ENCODE measurements around the gene COPS7A.
A peak's percentile ranks its signal among the peaks of the same experiment; 100 is the strongest.
"Not testable (repeated sequence)": the region's sequence is repeated elsewhere in the genome, so short reads cannot be mapped to it uniquely, and the experiment has no call there.

Gene COPS7A

DNA sequence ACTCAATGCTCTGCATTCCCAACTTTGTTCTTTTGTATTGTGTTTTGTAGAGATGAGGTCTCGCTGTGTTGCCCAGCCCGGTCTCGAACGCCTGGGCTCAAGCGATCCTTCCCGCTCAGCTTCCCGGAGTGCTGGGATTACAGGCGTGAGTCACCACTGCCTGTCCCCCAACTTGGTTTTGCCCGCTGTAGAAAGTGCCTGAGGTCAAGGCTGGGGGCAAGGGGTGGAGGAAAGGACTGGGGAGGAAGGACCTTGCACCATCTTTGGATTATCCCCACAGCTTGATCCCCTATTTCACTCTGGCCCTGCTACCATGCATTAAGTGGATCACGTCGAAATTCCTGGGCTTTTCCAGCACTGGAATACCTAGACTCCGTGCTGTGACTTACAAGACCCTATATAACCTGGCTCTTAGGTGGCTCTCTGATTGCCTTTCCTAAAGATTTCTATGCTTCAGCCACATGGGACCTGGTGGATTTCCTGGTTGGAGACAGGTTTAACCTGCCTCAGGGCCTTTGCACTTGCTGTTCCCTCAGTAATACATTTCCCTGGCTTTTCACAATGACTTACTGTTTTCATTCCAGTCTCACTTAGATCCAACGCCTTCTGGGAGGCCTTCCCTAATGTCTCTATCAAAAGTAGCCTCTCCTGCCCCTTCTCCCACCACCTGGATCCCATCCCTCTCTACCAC lies 22.6 kb upstream of the COPS7A start:
- DNase-seq, result peak; percentile 57

DNA sequence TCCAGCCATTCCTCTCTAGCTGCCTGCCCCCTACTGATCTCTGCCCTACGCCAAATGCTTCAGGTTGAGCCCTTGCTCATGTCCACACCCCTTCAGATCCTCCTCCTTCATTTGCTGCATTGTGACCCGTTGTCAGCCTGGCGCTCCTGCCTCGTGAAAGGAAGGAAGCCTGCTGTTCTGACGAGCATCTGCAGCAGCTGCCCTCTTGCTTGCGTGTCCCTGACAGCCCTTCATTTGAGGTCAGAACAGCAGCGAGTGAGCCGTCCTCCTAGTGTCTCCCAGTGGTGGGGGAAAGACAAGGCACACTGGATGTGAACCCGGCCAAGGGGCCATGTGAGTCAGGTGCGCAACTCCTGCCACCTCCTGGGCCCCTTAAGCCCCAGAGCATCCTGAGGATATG lies 20.2 kb upstream of the COPS7A start:
- DNase-seq, result peak; percentile 90

DNA sequence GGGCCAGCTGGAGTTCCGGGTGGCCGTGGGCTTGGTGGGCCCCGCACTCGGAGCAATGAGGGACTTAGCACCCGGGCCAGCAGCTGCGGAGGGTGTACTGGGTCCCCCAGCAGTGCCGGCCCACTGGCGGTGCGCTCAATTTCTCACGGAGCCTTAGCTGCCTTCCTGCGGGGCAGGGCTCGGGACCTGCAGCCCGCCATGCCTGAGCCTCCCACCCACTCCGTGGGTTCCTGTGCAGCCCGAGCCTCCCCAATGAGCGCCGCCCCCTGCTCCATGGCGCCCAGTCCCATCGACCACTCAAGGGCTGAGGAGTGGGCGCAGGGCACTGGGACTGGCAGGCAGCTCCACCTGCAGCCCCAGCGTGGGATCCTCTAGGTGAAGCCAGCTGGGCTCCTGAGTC lies 15.5 kb upstream of the COPS7A start:
- DNase-seq, result not testable (repeated sequence)

GRCh38 chr12:6708960-6709394 lies 14.9 kb upstream of the COPS7A start:
- DNase-seq, result no peak

- DNase-seq, result not testable (repeated sequence)
Measured at GRCh38 chr12:6716031-6716873, 7.6 kb upstream of the COPS7A start.

- DNase-seq, result no peak
Measured at GRCh38 chr12:6716874-6717437, 6.9 kb upstream of the COPS7A start.

DNA sequence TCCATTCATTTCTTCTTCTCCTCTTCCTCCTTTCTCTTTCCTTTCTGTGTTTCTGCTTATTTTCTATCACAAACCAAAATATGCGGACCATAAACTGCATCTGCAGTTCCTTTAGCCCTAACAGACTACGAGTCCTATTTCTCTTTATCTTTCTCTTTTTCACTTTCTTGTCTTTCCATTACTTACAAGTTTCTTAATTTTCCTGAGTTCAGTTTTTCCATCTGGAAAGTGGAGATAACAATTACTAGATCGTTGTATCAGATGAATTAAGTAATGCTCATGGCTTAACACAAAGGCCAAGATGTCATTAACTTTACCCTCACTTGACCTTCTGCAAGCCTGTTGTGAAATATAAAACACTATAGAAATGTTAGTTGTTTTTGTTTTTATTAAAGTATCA lies 983 bp upstream of the COPS7A start:
- DNase-seq, result no peak

DNA sequence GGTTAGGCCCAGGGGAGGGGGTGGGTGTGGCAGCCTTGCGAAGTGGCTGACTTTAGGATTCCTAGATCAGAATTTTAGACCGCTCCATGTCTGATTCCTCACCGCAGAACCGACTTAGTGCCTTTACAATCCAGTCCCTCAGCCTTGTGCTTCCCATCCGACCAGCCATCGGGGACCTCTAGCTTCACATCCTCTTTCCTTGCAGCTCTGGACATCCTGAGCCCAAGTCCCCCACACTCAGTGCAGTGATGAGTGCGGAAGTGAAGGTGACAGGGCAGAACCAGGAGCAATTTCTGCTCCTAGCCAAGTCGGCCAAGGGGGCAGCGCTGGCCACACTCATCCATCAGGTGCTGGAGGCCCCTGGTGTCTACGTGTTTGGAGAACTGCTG lies 557 bp downstream of the COPS7A start:
- peak; percentile 65 for DNase-seq

DNA sequence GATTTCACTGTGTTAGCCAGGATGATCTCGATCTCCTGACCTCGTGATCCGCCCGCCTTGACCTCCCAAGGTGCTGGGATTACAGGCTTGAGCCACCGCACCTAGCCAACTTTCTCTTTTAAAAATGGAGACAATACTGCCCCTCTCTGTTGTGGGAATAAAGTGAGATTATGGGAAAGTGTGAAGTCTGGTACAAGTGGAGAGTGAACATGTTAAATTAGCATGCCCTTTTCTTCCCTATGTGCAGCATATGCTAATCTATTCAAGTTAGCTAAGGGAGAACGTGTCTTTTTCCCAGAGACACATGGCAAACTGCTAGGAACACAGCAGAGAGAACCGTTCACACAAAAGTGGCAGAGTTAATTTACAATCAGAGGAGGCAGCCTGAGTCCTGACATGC lies 1.5 kb downstream of the COPS7A start:
- DNase-seq, result no peak

GRCh38 chr12:6729186-6729585 lies 5.3 kb downstream of the COPS7A start:
- DNase-seq, result no peak

DNA sequence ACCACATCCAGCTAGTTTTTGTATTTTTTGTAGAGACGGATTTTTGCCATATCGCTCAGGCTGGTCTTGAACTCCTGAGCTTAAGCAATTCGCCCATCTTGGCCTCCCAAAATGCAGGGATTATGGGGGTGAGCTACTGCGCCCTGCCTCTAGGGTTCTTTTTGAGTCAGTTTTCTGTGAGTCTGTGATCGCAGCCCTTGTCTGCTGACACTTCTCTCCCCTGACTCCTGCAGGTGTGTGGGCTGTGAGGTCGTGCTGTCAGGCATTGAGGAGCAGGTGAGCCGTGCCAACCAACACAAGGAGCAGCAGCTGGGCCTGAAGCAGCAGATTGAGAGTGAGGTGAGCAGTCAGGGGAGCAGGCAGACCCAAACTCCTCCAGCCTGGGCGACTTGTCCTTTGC lies 6.3 kb downstream of the COPS7A start:
- DNase-seq, result no peak

DNA sequence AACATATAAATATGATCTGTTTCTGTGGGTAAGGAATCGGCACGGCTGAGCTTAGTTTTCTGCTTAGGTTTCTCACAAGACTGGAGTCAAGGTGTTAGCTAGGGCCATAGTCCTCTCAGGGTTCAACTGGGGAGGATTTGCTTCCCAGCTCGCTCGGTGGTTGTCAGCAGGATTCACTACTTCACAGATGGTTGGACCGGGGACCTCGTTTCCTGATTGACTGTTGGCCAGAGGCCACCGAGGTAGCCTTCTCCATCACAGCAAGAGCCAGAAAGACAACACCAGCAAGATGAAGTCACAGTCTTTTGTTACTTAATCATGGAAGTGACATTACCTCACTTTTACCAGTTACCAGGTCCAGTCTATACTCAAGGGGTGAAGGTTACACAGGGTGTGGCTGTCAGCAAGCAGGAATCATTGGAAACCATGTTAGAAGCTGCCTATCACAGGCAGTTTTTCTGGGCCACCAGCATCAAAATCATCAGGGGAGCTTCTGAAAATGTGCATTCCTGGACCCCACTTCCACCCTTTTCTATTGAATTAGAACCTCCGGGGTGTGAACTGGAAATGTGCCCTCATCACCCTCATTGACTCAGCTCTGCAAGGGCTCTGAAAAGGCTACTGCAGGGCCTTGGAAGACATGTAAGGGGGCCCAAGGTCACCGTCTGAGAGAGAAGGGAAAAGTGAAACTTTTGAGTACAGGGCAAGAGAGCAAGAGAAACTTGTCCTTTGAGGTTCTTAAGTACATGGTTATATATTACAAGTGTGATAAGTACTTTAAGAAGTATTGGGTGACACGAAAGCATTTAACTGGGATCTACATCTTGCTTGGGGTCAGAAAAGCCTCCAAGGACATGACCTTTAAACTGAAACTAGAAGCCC lies 10.9 kb downstream of the COPS7A start:
- DNase-seq, result no peak

GRCh38 chr12:6735448-6736191 lies 11.8 kb downstream of the COPS7A start:
- peak; percentile 83 for DNase-seq

DNA sequence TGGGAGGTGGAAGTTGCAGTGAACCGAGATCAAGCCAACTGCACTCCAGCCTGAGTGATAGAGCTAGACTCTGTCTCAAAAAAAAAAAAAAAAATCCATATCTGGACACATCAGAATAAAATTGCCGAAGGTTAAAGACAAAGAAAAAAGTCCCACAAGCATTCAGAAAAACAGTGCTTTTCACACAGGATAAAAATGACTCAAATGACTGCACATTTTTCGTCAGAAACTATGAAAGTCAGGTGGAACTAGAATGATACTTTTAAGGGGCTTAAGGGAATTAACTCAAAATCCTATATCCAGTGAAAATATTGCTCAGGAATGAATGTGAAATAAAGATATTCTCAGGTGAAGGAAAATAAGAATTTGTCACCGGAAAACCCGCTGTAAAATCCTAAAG lies 12.9 kb downstream of the COPS7A start:
- DNase-seq, result no peak

GRCh38 chr12:6742080-6742479 lies 18.2 kb downstream of the COPS7A start:
- DNase-seq, result not testable (repeated sequence)

DNA sequence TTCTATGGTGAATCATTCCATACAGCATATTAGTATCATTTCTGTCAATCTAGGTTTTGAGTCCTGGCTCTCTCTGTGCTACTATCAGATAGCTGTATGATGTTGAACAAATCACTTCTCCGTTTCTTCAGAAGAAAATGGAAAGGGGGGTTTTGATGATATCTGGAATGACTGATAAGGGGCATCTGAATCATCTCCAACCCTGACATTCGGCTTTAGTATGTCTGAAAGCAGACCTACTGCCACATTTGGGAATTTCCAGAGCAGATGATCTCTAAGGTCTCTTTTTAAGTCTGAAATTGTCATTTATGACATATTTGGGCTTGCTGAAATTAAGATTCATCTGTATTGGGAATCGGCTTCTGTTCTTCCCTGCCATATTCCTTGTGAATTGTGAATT lies 19.0 kb downstream of the COPS7A start:
- no peak for DNase-seq

GRCh38 chr12:6743300-6743699 lies 19.5 kb downstream of the COPS7A start:
- DNase-seq, result not testable (repeated sequence)

- DNase-seq, result peak; percentile 72
Measured at GRCh38 chr12:6745741-6746525, 22.1 kb downstream of the COPS7A start.

GRCh38 chr12:6747216-6747615 lies 23.4 kb downstream of the COPS7A start:
- no peak for DNase-seq

- no peak for DNase-seq
Measured at GRCh38 chr12:6748761-6749160, 24.9 kb downstream of the COPS7A start.

DNA sequence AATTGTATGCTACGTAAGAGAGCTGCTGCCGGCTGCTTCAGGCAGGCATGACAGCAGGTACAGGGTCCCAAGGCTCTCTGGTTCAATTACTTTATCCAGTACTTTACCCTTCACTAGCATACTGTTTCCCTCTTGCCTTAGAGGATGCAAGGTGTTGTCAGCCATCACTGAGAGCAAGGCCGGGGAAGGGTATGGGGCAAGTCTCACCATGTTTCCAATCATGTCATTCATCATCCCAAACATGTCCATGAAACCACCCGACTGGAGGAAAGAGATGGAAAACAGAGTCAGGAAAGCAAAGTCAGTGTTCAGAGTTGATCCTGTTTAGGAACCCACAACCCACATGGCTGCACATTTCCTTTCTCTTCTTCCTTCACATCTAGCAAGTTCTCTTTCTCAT lies 26.7 kb downstream of the COPS7A start:
- DNase-seq, result no peak

All from islet precursor cell (in vitro differentiated cells).